ENCODE measurements around the gene ABHD15.
A peak's percentile ranks its signal among the peaks of the same experiment; 100 is the strongest.

ABHD15 gene

GRCh38 chr17:29582254-29582765 is 15.5 kb upstream of the ABHD15 start:
- no peak for DNase-seq

GRCh38 chr17:29581583-29582253 is 14.9 kb upstream of the ABHD15 start:
- DNase-seq, result no peak

GRCh38 chr17:29579866-29580771 is 13.3 kb upstream of the ABHD15 start:
- DNase-seq, result peak; percentile 91

GRCh38 chr17:29578626-29579485 is 12.0 kb upstream of the ABHD15 start:
- no peak for DNase-seq

GRCh38 chr17:29577385-29578211 is 10.8 kb upstream of the ABHD15 start:
- DNase-seq, result no peak

GRCh38 chr17:29577001-29577370 is 10.1 kb upstream of the ABHD15 start:
- no peak for DNase-seq

GRCh38 chr17:29576214-29577000 is 9.6 kb upstream of the ABHD15 start:
- DNase-seq, result no peak

GRCh38 chr17:29575511-29576213 is 8.8 kb upstream of the ABHD15 start:
- DNase-seq, result no peak

GRCh38 chr17:29574732-29575510 is 8.1 kb upstream of the ABHD15 start:
- DNase-seq, result no peak

- DNase-seq, result no peak
Measured at GRCh38 chr17:29573871-29574731, 7.3 kb upstream of the ABHD15 start.

GRCh38 chr17:29573558-29573869 is 6.7 kb upstream of the ABHD15 start:
- DNase-seq, result no peak

- DNase-seq, result peak; percentile 79
Measured at GRCh38 chr17:29572691-29573557, 6.1 kb upstream of the ABHD15 start.

GRCh38 chr17:29571883-29572681 is 5.2 kb upstream of the ABHD15 start:
- no peak for DNase-seq

GRCh38 chr17:29571486-29571882 is 4.6 kb upstream of the ABHD15 start:
- no peak for DNase-seq

- DNase-seq, result no peak
Measured at GRCh38 chr17:29570521-29570920, 3.7 kb upstream of the ABHD15 start.

- no peak for DNase-seq
Measured at GRCh38 chr17:29569245-29569950, 2.6 kb upstream of the ABHD15 start.
